ENCODE data around the gene TLCD5. TPM values are rescaled to one million over a fixed set of nuclear protein-coding genes. Genes with fewer than 3 reads are reported as not detected.
A peak's percentile ranks its signal among the peaks of the same experiment; 100 is the strongest.

Gene TLCD5
- total RNA-seq, 6 experiments from 2014 or later, result 0.07 to 1.3 (median 0.38) TPM

DNA sequence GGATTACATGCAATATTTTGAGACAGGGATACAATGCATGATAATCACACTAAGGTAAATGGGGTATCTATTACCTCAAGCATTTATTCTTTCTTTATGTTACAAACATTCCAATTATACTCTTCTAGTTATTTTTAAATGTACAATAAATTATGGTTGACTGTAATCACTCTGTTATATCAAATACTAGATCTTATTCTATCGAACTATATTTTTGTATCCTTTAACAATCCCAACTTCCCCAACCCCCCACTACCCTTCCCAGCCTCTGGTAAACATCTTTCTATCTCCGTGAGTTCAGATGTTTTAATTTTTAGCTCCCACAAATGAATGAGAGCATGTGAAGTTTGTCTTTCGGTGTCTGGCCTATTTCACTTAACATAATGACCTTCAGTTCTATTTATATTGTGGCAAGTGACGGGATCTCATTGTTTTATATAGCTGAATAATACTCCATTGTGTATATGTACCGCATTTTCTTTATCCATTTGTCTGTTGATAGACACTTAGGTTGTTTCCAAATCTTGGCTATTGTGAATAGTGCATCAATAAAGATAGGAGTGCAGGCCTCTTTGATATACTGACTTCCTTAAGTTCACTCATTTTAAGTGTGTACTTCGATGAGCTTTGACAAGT, 51.6 kb downstream of the TLCD5 start:
- Histone ChIP-seq H3K27me3 (no peaks in the 10 kb centered on the region), H3K36me3 (no peaks in the 10 kb centered on the region), H3K27ac (no peak overlapping the region), H3K4me3 (no peak overlapping the region), H3K4me1 (peaks cover 0 to 31% (median 8%) of the 10 kb centered on the region in 4 donors), H3K9me3 (no peaks in the 10 kb centered on the region)
- ATAC-seq, result no peak
- intact Hi-C loops (cut with DNase I), result no loop called here
- DNase-seq, result no peak
- 73% methylated on average over 6 of the region's 6 CpGs for WGBS (ENCODE audit: insufficient coverage, low coverage, low lambda C conversion rate, missing lambda C conversion rate)
- TF ChIP-seq, protein P1, sequence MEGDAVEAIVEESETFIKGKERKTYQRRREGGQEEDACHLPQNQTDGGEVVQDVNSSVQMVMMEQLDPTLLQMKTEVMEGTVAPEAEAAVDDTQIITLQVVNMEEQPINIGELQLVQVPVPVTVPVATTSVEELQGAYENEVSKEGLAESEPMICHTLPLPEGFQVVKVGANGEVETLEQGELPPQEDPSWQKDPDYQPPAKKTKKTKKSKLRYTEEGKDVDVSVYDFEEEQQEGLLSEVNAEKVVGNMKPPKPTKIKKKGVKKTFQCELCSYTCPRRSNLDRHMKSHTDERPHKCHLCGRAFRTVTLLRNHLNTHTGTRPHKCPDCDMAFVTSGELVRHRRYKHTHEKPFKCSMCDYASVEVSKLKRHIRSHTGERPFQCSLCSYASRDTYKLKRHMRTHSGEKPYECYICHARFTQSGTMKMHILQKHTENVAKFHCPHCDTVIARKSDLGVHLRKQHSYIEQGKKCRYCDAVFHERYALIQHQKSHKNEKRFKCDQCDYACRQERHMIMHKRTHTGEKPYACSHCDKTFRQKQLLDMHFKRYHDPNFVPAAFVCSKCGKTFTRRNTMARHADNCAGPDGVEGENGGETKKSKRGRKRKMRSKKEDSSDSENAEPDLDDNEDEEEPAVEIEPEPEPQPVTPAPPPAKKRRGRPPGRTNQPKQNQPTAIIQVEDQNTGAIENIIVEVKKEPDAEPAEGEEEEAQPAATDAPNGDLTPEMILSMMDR (IDR thresholded peaks at IDR 0.05), result no peak
- TF ChIP-seq POLR2A (IDR thresholded peaks at IDR 0.05), result no peak

DNA sequence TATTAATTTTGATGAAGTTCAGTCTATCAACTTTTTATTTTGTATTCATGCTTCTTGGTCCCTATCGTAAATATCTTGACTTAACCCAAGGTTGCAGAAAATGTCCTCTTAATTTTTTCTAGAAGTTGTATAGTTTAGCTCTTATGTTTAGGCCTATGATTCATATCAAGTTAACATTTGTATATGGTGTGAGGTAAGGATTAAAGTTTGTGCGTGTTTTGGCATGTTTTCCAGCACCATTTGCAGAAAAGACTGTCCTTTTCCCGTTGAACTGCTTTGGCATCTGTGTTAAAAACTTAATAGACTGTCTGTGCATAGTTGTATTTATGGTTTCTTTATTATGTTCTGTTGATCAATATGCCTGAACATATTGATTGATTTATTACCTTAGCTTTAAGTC, 53.4 kb downstream of the TLCD5 start:
- Histone ChIP-seq H3K27ac (no peak overlapping the region), H3K4me3 (no peak overlapping the region), H3K27me3 (no peaks in the 10 kb centered on the region), H3K9me3 (no peaks in the 10 kb centered on the region), H3K4me1 (peaks cover 0 to 28% (median 2%) of the 10 kb centered on the region in 4 donors), H3K36me3 (no peaks in the 10 kb centered on the region)
- TF ChIP-seq, protein P1 (IDR thresholded peaks at IDR 0.05), result no peak
- no peak for TF ChIP-seq POLR2A (IDR thresholded peaks at IDR 0.05)
- 72% methylated on average over 3 of the region's 3 CpGs for WGBS (ENCODE audit: insufficient coverage, low coverage, low lambda C conversion rate, missing lambda C conversion rate)
- intact Hi-C loops (cut with DNase I), result no loop called here
- ATAC-seq (peak in 1 of 4 donors; percentile 17), DNase-seq (no peak)

DNA sequence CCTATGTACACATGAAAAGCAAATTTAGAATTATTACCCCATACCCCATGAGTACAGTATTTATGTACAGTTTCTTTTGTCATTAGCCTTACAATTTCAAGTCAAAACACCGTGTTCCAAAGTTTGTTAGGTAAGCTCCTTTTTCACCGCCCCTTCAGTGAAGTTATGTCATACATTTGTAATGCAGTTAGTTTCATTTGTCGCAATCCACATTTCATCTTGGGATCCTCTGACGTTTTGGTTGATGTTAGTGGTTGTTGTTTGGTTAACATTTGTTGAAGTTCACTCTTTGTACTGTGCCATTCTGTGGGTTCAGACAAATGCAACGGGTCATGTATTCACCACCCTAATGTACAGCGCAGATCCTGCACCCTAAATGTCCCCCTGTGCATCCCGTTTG, 56.3 kb downstream of the TLCD5 start:
- no peak for ATAC-seq
- Histone ChIP-seq H3K4me1 (peaks cover 0 to 28% (median 2%) of the 10 kb centered on the region in 4 donors), H3K4me3 (no peak overlapping the region), H3K9me3 (no peaks in the 10 kb centered on the region), H3K27me3 (no peaks in the 10 kb centered on the region), H3K27ac (no peak overlapping the region), H3K36me3 (no peaks in the 10 kb centered on the region)
- whole genome bisulfite sequencing (ENCODE audit: insufficient coverage, low coverage, low lambda C conversion rate, missing lambda C conversion rate), result 58% methylated on average over 7 of the region's 7 CpGs
- no peak for DNase-seq
- no peak for TF ChIP-seq POLR2A (IDR thresholded peaks at IDR 0.05)
- TF ChIP-seq, protein P1 (IDR thresholded peaks at IDR 0.05), result no peak
- intact Hi-C loops (cut with DNase I), result no loop called here

Small RNA genes within 50 kb of the gene (small RNA-seq; reads per million reads assigned to genes)
- 414 to 644 reads per million in 2 experiments for gene RF00100

Other genes with a start within 250 kb of the TLCD5 start
- 1 to 10 TPM in 4 of 6 experiments, not detected in 2; 1.1 to 2.1 (median 1.3) TPM for gene TRIM29, start 187.2 kb upstream of the TLCD5 start, total RNA-seq
- gene OAF, start 114.3 kb upstream of the TLCD5 start, total RNA-seq, result 100 to 1,000 TPM; 199 to 271 (median 220) TPM
- gene POU2F3, start 85.2 kb upstream of the TLCD5 start, total RNA-seq, result not detected
- gene ARHGEF12, start 11.1 kb downstream of the TLCD5 start, total RNA-seq, result 100 to 1,000 TPM in 3 of 6 experiments, 10 to 100 TPM in 3; 75.1 to 113 (median 94.0) TPM
- under 1 TPM in 2 of 6 experiments, not detected in 4; 0.07 to 0.11 TPM for gene GRIK4, start 186.4 kb downstream of the TLCD5 start, total RNA-seq

All from right lobe of liver (tissue), 6 donors.